ENCODE measurements around the gene RPL13.
"Not testable (repeated sequence)": the region's sequence is repeated elsewhere in the genome, so short reads cannot be mapped to it uniquely, and the experiment has no call there.

RPL13 gene

DNA sequence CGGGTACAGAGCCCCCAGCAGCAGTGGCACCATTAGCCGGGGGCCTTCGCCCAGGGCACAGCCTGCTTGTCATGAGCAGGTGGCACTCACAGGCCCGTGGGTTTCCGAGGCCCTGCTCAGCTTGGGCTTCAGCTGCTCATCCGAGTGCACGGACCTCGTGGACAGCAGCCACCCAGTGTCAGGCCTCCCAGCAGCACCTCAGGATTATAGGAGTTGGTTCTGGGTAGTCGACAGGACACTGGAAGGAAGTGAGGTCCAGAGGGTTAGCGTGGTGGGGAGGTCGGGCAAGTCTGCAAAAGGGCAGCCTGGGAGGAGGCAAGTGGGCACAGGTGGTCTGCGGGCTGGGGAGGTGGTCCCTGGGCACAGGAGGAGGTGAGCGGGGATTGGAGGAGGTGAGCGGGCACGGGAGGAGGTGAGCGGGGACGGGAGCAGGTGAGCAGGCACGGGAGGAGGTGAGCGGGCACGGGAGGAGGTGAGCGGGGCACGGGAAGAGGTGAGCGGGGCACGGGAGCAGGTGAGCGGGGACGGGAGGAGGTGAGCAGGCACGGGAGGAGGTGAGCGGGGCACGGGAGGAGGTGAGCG, 10.0 kb downstream of the RPL13 start:
- no peak for DNase-seq (ENCODE audit: insufficient read length, low spot score)
- TF ChIP-seq, protein P1, sequence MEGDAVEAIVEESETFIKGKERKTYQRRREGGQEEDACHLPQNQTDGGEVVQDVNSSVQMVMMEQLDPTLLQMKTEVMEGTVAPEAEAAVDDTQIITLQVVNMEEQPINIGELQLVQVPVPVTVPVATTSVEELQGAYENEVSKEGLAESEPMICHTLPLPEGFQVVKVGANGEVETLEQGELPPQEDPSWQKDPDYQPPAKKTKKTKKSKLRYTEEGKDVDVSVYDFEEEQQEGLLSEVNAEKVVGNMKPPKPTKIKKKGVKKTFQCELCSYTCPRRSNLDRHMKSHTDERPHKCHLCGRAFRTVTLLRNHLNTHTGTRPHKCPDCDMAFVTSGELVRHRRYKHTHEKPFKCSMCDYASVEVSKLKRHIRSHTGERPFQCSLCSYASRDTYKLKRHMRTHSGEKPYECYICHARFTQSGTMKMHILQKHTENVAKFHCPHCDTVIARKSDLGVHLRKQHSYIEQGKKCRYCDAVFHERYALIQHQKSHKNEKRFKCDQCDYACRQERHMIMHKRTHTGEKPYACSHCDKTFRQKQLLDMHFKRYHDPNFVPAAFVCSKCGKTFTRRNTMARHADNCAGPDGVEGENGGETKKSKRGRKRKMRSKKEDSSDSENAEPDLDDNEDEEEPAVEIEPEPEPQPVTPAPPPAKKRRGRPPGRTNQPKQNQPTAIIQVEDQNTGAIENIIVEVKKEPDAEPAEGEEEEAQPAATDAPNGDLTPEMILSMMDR (IDR thresholded peaks at IDR 0.05; ENCODE audit: insufficient read depth, missing control alignments), result no peak
- no peak for FAIRE-seq

DNA sequence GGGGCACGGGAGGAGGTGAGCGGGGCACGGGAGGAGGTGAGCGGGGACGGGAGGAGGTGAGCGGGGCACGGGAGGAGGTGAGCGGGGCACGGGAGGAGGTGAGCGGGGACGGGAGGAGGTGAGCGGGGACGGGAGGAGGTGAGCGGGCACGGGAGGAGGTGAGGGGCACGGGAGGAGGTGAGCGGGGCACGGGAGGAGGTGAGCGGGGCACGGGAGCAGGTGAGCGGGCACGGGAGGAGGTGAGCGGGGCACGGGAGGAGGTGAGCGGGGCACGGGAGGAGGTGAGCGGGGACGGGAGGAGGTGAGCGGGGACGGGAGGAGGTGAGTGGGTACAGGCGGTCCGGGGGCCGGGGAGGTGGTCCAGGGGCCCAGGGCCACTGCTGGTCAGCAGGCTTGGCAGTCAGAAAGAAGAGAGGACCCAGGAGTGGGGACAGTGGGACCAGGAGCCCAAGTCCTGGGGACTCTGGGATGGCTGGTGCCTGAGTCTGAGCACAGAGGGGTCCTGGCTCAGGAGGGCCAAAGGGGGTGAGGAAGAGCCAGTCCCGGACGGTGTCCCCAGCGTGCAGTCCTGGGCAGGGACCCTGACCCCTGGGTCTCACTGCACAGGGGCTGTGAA, 10.6 kb downstream of the RPL13 start:
- FAIRE-seq; DNase-seq (ENCODE audit: insufficient read length, low spot score): not testable (repeated sequence)

- DNase-seq (ENCODE audit: insufficient read length, low spot score), result no peak
- TF ChIP-seq, protein P1 (IDR thresholded peaks at IDR 0.05; ENCODE audit: insufficient read depth, missing control alignments), result no peak
- no peak for FAIRE-seq
Measured at GRCh38 chr16:89571636-89572035, 11.2 kb downstream of the RPL13 start.

- FAIRE-seq (no peak), DNase-seq (ENCODE audit: insufficient read length, low spot score) (no peak)
- TF ChIP-seq, protein P1 (IDR thresholded peaks at IDR 0.05; ENCODE audit: insufficient read depth, missing control alignments), result no peak
Measured at GRCh38 chr16:89572073-89572484, 11.6 kb downstream of the RPL13 start.

DNA sequence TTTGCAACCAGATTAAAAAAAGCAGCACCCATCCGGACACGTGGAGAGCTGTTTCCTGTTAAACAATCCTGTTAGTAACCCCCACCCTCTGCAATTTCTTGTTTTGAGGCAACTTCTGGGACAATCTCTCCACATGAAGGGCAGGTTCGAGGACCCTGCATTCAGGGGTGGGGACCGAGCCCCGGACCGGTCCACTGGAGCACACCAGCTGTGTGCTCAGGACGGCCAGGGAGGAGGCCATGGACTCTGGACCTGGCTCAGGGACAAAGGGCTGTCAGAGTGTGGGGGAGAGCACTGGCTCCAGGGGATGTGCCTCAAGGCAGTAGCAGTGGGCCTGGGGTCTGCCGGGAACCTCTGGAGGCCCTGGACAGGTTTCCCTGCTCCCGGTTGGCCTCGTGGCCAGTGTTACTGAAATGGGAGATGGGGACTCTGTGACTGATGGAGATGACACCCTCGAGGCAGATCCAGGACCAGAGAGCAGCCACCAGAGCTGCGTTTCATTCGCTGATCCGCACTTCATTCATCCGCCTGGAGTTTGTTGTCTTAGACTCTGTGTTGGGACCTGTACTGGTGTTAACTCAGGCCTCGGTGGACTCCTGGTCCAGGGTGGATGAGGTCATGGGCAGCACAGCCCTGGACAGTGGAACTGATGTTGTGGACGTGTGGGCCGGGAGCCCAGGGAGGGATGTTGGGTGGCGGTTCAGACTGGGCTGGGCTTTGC, 12.2 kb downstream of the RPL13 start:
- TF ChIP-seq, protein P1 (IDR thresholded peaks at IDR 0.05; ENCODE audit: insufficient read depth, missing control alignments), result no peak
- no peak for FAIRE-seq
- no peak for DNase-seq (ENCODE audit: insufficient read length, low spot score)

- TF ChIP-seq, protein P1 (IDR thresholded peaks at IDR 0.05; ENCODE audit: insufficient read depth, missing control alignments), result no peak
- FAIRE-seq (no peak), DNase-seq (ENCODE audit: insufficient read length, low spot score) (no peak)
Measured at GRCh38 chr16:89573826-89574680, 13.6 kb downstream of the RPL13 start.

- no peak for FAIRE-seq
Measured at GRCh38 chr16:89574681-89575246, 14.3 kb downstream of the RPL13 start.

More at GRCh38 chr16:89574681-89575246, 14.3 kb downstream of the RPL13 start:
- no peak for DNase-seq (ENCODE audit: insufficient read length, low spot score)
- TF ChIP-seq, protein P1 (IDR thresholded peaks at IDR 0.05; ENCODE audit: insufficient read depth, missing control alignments), result no peak
